HG02571 (cell line): ENCODE results near the gene MAD1L1.
A peak's percentile ranks its signal among the peaks of the same experiment; 100 is the strongest.

ENCODE experiments used
- ATAC-seq: cut with Tn5 transposase; IDR thresholded peaks from one replicate; pipeline ENCODE4 v1.9.1; 2021; ENCODE audit warnings: mild to moderate bottlenecking, moderate library complexity; ENCODE audit not compliant: unreplicated experiment

Gene MAD1L1

GRCh38 chr7:2106440-2106839, 126.3 kb downstream of the MAD1L1 start:
- no peak for ATAC-seq

- no peak for ATAC-seq
These were observed 126.8 kb downstream of the MAD1L1 start for GRCh38 chr7:2105917-2106316.

GRCh38 chr7:2105280-2105679, 127.5 kb downstream of the MAD1L1 start:
- ATAC-seq = no peak

- no peak for ATAC-seq
These were observed 128.0 kb downstream of the MAD1L1 start for GRCh38 chr7:2104716-2105115.

- no peak for ATAC-seq
These were observed 128.5 kb downstream of the MAD1L1 start for GRCh38 chr7:2104107-2104710.

- no peak for ATAC-seq
These were observed 129.5 kb downstream of the MAD1L1 start for GRCh38 chr7:2103071-2103898.

GRCh38 chr7:2102375-2102723, 130.4 kb downstream of the MAD1L1 start:
- ATAC-seq = no peak

- no peak for ATAC-seq
These were observed 130.9 kb downstream of the MAD1L1 start for GRCh38 chr7:2101630-2102374.

GRCh38 chr7:2100278-2101208, 132.2 kb downstream of the MAD1L1 start:
- ATAC-seq = peak; percentile 62

GRCh38 chr7:2099048-2099957, 133.4 kb downstream of the MAD1L1 start:
- no peak for ATAC-seq

- ATAC-seq = no peak
These were observed 134.2 kb downstream of the MAD1L1 start for GRCh38 chr7:2098496-2098895.

- ATAC-seq = no peak
These were observed 134.7 kb downstream of the MAD1L1 start for GRCh38 chr7:2098056-2098455.

GRCh38 chr7:2097492-2097891, 135.3 kb downstream of the MAD1L1 start:
- no peak for ATAC-seq

- no peak for ATAC-seq
These were observed 135.9 kb downstream of the MAD1L1 start for GRCh38 chr7:2096692-2097387.

GRCh38 chr7:2095436-2095835, 137.3 kb downstream of the MAD1L1 start:
- no peak for ATAC-seq

GRCh38 chr7:2094454-2095045, 138.2 kb downstream of the MAD1L1 start:
- no peak for ATAC-seq

- no peak for ATAC-seq
These were observed 138.9 kb downstream of the MAD1L1 start for GRCh38 chr7:2093843-2094220.

GRCh38 chr7:2093215-2093842, 139.4 kb downstream of the MAD1L1 start:
- no peak for ATAC-seq
